Neural cell (in vitro differentiated cells): ENCODE measurements around the gene KIF5C. TPM values are rescaled to one million over a fixed set of nuclear protein-coding genes. Genes with fewer than 3 reads are reported as not detected.

Experiments
- H2AFZ ChIP-seq: fragments of 200-600, 300-800 bp; sonication (generic), shearing (Covaris generic); 2 replicates; pipeline ENCODE4 v1.6.0; 2014; ENCODE audit warnings: low read depth, mild to moderate bottlenecking, antibody characterized with exemption, low read length, moderate library complexity
- H3F3A ChIP-seq: fragments of 200-600 bp; shearing (Covaris generic); 2 replicates; pipeline ENCODE4 v1.6.1; 2016; ENCODE audit warnings: mild to moderate bottlenecking, moderate library complexity, mixed read lengths, antibody characterized with exemption, low read length; ENCODE audit not compliant: insufficient read depth, poor library complexity, severe bottlenecking
- H3K27ac ChIP-seq: fragments of 200-600, 300-800 bp; sonication (generic), shearing (Covaris generic); 2 replicates; pipeline ENCODE4 v1.5.1; 2014; ENCODE audit warnings: mild to moderate bottlenecking, low read length, moderate library complexity
- H3K27me3 ChIP-seq: fragments of 300-800, 200-600 bp; sonication (generic), shearing (Covaris generic); 2 replicates; pipeline ENCODE4 v1.6.0; 2014; ENCODE audit warnings: mild to moderate bottlenecking, low read depth, low read length, moderate library complexity; ENCODE audit not compliant: insufficient read depth
- H3K36me3 ChIP-seq: fragments of 300-800, 200-600 bp; sonication (generic), shearing (Covaris generic); 2 replicates; pipeline ENCODE4 v1.5.1; 2014; ENCODE audit warnings: mild to moderate bottlenecking, antibody characterized with exemption, low read length, moderate library complexity; ENCODE audit not compliant: insufficient read depth
- H3K4me2 ChIP-seq: fragments of 300-800, 200-600 bp; sonication (generic), shearing (Covaris generic); 2 replicates; pipeline ENCODE4 v1.6.0; 2014; ENCODE audit warnings: mild to moderate bottlenecking, low read length
- H3K4me3 ChIP-seq: fragments of 300-800, 200-600 bp; sonication (generic), shearing (Covaris generic); 2 replicates; pipeline ENCODE4 v1.5.1; 2014; ENCODE audit warnings: mild to moderate bottlenecking, low read length, moderate library complexity
- H3K79me2 ChIP-seq: fragments of 200-600 bp; shearing (Covaris generic); replicated peaks from 2 replicates; pipeline ENCODE4 v1.6.0; 2014; ENCODE audit warnings: mild to moderate bottlenecking, low read length, moderate library complexity; ENCODE audit not compliant: insufficient read depth
- H3K9ac ChIP-seq: fragments of 300-800, 200-600 bp; sonication (generic), shearing (Covaris generic); 2 replicates; pipeline ENCODE4 v1.6.1; 2016; ENCODE audit warnings: mild to moderate bottlenecking, low read length, mixed read lengths
- H3K9me2 ChIP-seq: fragments of 200-600 bp; shearing (Covaris generic); 2 replicates; pipeline ENCODE4 v1.6.1; 2016; ENCODE audit warnings: mild to moderate bottlenecking, low read length, mixed read lengths; ENCODE audit not compliant: insufficient read depth
- H3K9me3 ChIP-seq: fragments of 200-600, 300-800 bp; sonication (generic), shearing (Covaris generic); 2 replicates; pipeline ENCODE4 v1.6.1; 2016; ENCODE audit warnings: mild to moderate bottlenecking, mixed run types, low read length, moderate library complexity, mixed read lengths
- H4K20me1 ChIP-seq: fragments of 200-600 bp; shearing (Covaris generic); 2 replicates; pipeline ENCODE4 v1.6.1; 2016; ENCODE audit warnings: mild to moderate bottlenecking, mixed run types; ENCODE audit not compliant: insufficient read depth
- EP300 ChIP-seq: fragments of 450-650 bp; conservative IDR thresholded peaks from 2 replicates; pipeline ENCODE4 v1.6.1; 2014; ENCODE audit warnings: antibody characterized with exemption, mild to moderate bottlenecking, moderate library complexity; ENCODE audit not compliant: poor library complexity, severe bottlenecking
- EZH2 ChIP-seq: fragments of 200-600, 300-800 bp; shearing (Covaris generic), sonication (generic); IDR thresholded peaks from 2 replicates; pipeline ENCODE4 v1.6.1; 2014; ENCODE audit warnings: antibody characterized with exemption, low read length, borderline replicate concordance, mild to moderate bottlenecking; ENCODE audit not compliant: insufficient read depth, poor library complexity, severe bottlenecking
- MXI1 ChIP-seq: fragments of 450-650 bp; conservative IDR thresholded peaks from 2 replicates; pipeline ENCODE4 v1.6.1; 2014; ENCODE audit warnings: antibody characterized with exemption, mild to moderate bottlenecking; ENCODE audit not compliant: poor library complexity, severe bottlenecking
- POLR2AphosphoS5 ChIP-seq: IDR thresholded peaks from 2 replicates; pipeline ENCODE4 v1.6.1; 2012
- RAD21 ChIP-seq: fragments of 450-650 bp; conservative IDR thresholded peaks from 2 replicates; pipeline ENCODE4 v1.6.1; 2014; ENCODE audit warnings: antibody characterized with exemption, mild to moderate bottlenecking, moderate library complexity
- SMC3 ChIP-seq: fragments of 450-650 bp; conservative IDR thresholded peaks from 2 replicates; pipeline ENCODE4 v1.6.1; 2014; ENCODE audit warnings: antibody characterized with exemption, mild to moderate bottlenecking, moderate library complexity; ENCODE audit not compliant: poor library complexity
- TAF1 ChIP-seq: IDR thresholded peaks from 2 replicates; pipeline ENCODE4 v1.6.1; 2012; ENCODE audit warnings: low read depth
- polyA plus RNA-seq: library from polyadenylated mRNA; depleted of rRNA; stranded (reverse); fragments of >200 nt; gene quantifications from 2 replicates; pipeline ENCODE4 v1.2.3, GENCODE V29; 2014
- TF ChIP-seq, protein P1 (sequence below): fragments of 450-650 bp; IDR thresholded peaks from 2 replicates; pipeline ENCODE4 v1.5.1; 2014; ENCODE audit warnings: antibody characterized with exemption, mild to moderate bottlenecking, moderate library complexity; ENCODE audit not compliant: poor library complexity, severe bottlenecking
- TF ChIP-seq, protein P2 (sequence below): IDR thresholded peaks from 2 replicates; pipeline ENCODE4 v1.6.1; 2012; ENCODE audit warnings: borderline replicate concordance

The KIF5C gene
- polyA plus RNA-seq, 1 donor from 2014 or later, result 527 TPM

- peaks cover 78% of the 10 kb centered on the region for H3K79me2 ChIP-seq
- H3K27me3 ChIP-seq, result no peaks in the 10 kb centered on the region
- peaks cover 13% of the 10 kb centered on the region for H4K20me1 ChIP-seq
- TF ChIP-seq TAF1 (no peak), EP300 (no peak), SMC3 (no peak), MXI1 (no peak), POLR2AphosphoS5 (no peak), RAD21 (no peak), EZH2 (no peak)
- TF ChIP-seq, protein P1, sequence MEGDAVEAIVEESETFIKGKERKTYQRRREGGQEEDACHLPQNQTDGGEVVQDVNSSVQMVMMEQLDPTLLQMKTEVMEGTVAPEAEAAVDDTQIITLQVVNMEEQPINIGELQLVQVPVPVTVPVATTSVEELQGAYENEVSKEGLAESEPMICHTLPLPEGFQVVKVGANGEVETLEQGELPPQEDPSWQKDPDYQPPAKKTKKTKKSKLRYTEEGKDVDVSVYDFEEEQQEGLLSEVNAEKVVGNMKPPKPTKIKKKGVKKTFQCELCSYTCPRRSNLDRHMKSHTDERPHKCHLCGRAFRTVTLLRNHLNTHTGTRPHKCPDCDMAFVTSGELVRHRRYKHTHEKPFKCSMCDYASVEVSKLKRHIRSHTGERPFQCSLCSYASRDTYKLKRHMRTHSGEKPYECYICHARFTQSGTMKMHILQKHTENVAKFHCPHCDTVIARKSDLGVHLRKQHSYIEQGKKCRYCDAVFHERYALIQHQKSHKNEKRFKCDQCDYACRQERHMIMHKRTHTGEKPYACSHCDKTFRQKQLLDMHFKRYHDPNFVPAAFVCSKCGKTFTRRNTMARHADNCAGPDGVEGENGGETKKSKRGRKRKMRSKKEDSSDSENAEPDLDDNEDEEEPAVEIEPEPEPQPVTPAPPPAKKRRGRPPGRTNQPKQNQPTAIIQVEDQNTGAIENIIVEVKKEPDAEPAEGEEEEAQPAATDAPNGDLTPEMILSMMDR, result no peak
- TF ChIP-seq, protein P2, sequence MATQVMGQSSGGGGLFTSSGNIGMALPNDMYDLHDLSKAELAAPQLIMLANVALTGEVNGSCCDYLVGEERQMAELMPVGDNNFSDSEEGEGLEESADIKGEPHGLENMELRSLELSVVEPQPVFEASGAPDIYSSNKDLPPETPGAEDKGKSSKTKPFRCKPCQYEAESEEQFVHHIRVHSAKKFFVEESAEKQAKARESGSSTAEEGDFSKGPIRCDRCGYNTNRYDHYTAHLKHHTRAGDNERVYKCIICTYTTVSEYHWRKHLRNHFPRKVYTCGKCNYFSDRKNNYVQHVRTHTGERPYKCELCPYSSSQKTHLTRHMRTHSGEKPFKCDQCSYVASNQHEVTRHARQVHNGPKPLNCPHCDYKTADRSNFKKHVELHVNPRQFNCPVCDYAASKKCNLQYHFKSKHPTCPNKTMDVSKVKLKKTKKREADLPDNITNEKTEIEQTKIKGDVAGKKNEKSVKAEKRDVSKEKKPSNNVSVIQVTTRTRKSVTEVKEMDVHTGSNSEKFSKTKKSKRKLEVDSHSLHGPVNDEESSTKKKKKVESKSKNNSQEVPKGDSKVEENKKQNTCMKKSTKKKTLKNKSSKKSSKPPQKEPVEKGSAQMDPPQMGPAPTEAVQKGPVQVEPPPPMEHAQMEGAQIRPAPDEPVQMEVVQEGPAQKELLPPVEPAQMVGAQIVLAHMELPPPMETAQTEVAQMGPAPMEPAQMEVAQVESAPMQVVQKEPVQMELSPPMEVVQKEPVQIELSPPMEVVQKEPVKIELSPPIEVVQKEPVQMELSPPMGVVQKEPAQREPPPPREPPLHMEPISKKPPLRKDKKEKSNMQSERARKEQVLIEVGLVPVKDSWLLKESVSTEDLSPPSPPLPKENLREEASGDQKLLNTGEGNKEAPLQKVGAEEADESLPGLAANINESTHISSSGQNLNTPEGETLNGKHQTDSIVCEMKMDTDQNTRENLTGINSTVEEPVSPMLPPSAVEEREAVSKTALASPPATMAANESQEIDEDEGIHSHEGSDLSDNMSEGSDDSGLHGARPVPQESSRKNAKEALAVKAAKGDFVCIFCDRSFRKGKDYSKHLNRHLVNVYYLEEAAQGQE, result no peak
- H3K27ac ChIP-seq, result no peak overlapping the region
- H3K4me2 ChIP-seq, result no peak overlapping the region
- H3K9me3 ChIP-seq, result no peaks in the 10 kb centered on the region
- no peak overlapping the region for H3K9ac ChIP-seq
- H2AFZ ChIP-seq, result no peak overlapping the region
- no peaks in the 10 kb centered on the region for H3K9me2 ChIP-seq
- H3F3A ChIP-seq, result no peaks in the 10 kb centered on the region
- no peaks in the 10 kb centered on the region for H3K36me3 ChIP-seq
- H3K4me3 ChIP-seq, result no peak overlapping the region
Measured at GRCh38 chr2:148918554-148918953, 43.5 kb downstream of the KIF5C start.

DNA sequence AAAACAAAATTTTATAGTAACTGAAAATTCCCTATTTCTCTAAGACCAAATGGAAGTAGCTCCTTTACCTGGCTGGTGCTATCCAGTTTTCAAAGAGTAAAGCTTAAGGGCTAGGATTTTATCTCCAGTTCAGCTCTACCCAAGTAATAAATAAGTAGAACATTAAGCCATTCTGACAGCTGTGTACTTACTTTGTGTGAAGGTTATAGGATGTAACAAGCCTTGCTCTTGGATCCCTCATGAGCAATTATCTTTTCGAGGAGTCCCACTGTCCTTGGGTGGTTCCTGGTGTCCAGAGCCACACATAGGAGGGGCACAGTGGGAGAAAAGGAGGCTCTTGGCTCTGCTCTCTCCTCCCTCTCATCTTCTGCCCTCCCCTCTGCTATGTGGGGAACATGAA lies 45.5 kb downstream of the KIF5C start:
- H3K79me2 ChIP-seq, result peaks cover 62% of the 10 kb centered on the region
- no peak overlapping the region for H2AFZ ChIP-seq
- no peak overlapping the region for H3K9ac ChIP-seq
- H3K9me2 ChIP-seq, result no peaks in the 10 kb centered on the region
- peaks cover 3% of the 10 kb centered on the region for H3K36me3 ChIP-seq
- peak overlapping the region; percentile 81 for H3K27ac ChIP-seq
- no peaks in the 10 kb centered on the region for H3K27me3 ChIP-seq
- H4K20me1 ChIP-seq, result peaks cover 9% of the 10 kb centered on the region
- no peaks in the 10 kb centered on the region for H3K9me3 ChIP-seq
- H3K4me2 ChIP-seq, result no peak overlapping the region
- H3F3A ChIP-seq, result no peaks in the 10 kb centered on the region
- H3K4me3 ChIP-seq, result no peak overlapping the region
- TF ChIP-seq EP300 (no peak), POLR2AphosphoS5 (no peak)
- TF ChIP-seq, protein P1, result no peak
